HepG2 (cell line): Measurements from ENCODE around the gene CYP2S1.

Experiments used
- CTCF ChIP-seq: sonication (generic); formaldehyde crosslinking; IDR thresholded peaks from 2 replicates; pipeline ENCODE4 v1.5.0; 2020; ENCODE audit warnings: mild to moderate bottlenecking, missing genetic modification reagents, moderate library complexity
- GTF2F1 ChIP-seq: fragments of 150-350 bp; IDR thresholded peaks from 2 replicates; pipeline ENCODE4 v1.6.1; 2014; ENCODE audit warnings: low read length
- POLR2A ChIP-seq, 2 experiments: IDR thresholded peaks; 2 replicates each; pipeline ENCODE4 v1.6.1; 2011; ENCODE audit warnings: low read depth in 2 of 2, low read length in 2 of 2, mild to moderate bottlenecking in 1 of 2, moderate library complexity in 1 of 2; ENCODE audit not compliant: insufficient read depth in 1 of 2
- TAF1 ChIP-seq: sonication (generic); formaldehyde crosslinking; IDR thresholded peaks from 2 replicates; pipeline ENCODE4 v1.4.0; 2020; ENCODE audit warnings: missing genetic modification reagents
- ZBTB33 ChIP-seq: sonication (generic); formaldehyde crosslinking; IDR thresholded peaks from 2 replicates; pipeline ENCODE4 v1.4.0; 2020; ENCODE audit warnings: missing genetic modification reagents
- ZBTB43 ChIP-seq: sonication (generic); formaldehyde crosslinking; conservative IDR thresholded peaks from 2 replicates; pipeline ENCODE4 v1.4.0; 2020; ENCODE audit warnings: missing genetic modification reagents
- ZNF557 ChIP-seq: sonication (generic); formaldehyde crosslinking; IDR thresholded peaks from 2 replicates; pipeline ENCODE4 v1.4.0; 2020; ENCODE audit warnings: missing genetic modification reagents

- TF ChIP-seq ZNF557 (CRISPR knock-in tag) (no peak), CTCF (CRISPR knock-in tag) (no peak), TAF1 (CRISPR knock-in tag) (no peak), POLR2A (IDR thresholded peaks at IDR 0.05; ENCODE audit: insufficient read depth in 1 of 2, low read depth in 2 of 2, low read length in 2 of 2) (no peak), GTF2F1 (no peak), ZBTB43 (CRISPR knock-in tag) (no peak), ZBTB33 (CRISPR knock-in tag) (no peak)
These were observed 43.2 kb upstream of the CYP2S1 start for GRCh38 chr19:41149831-41150230.
